ENCODE measurements around the gene DTNA.

GRCh38 chr18:34857320-34857719, 147.2 kb downstream of the DTNA start:
- TF ChIP-seq GATA2 (IDR thresholded peaks at IDR 0.05; ENCODE audit: low read depth, low read length), result no peak
- TF ChIP-seq GATA3 (IDR thresholded peaks at IDR 0.05; ENCODE audit: low read depth, low read length), result no peak

All from SH-SY5Y (cell line).